CD4-positive, alpha-beta memory T cell (primary cell): ENCODE results near the gene ATXN7L3. TPM values are rescaled to one million over a fixed set of nuclear protein-coding genes. Genes with fewer than 3 reads are reported as not detected.

Source experiments
- CTCF ChIA-PET: fragments of 350-600 bp; sonication (Branson Sonifier 250); formaldehyde crosslinking; loops from one replicate; lab custom pipeline; 2021; ENCODE audit warnings: inconsistent platforms; ENCODE audit not compliant: partially characterized antibody; lab: Charles Lee
- POLR2A ChIA-PET: fragments of 350-600 bp; sonication (Branson Sonifier 250); formaldehyde crosslinking; loops from one replicate; lab custom pipeline; 2021; ENCODE audit not compliant: partially characterized antibody; lab: Charles Lee
- DNase-seq, 5 donors: peaks; one replicate each; pipeline versions ENCODE4 v3.0.0 to v3.0.0-alpha.2; 2020 to 2022; ENCODE audit warnings: mixed read lengths in 1 of 5
- H3K27ac ChIP-seq: one replicate; pipeline ENCODE4 v1.7.0; 2013; ENCODE audit warnings: low read depth, low read length
- H3K27me3 ChIP-seq: 2 replicates; pipeline ENCODE4 v1.7.0; 2013; ENCODE audit warnings: mild to moderate bottlenecking, low read length, moderate library complexity; ENCODE audit not compliant: insufficient read depth
- H3K36me3 ChIP-seq: 2 replicates; pipeline ENCODE4 v1.7.0; 2013; ENCODE audit warnings: mild to moderate bottlenecking, low read length, moderate library complexity; ENCODE audit not compliant: insufficient read depth
- H3K4me1 ChIP-seq: 2 replicates; pipeline ENCODE4 v1.7.0; 2013; ENCODE audit warnings: mild to moderate bottlenecking, low read length, moderate library complexity; ENCODE audit not compliant: insufficient read depth
- H3K4me3 ChIP-seq, 2 donors: one replicate each; pipeline ENCODE4 v1.7.0; 2013; ENCODE audit warnings: low read length in 2 of 2, mild to moderate bottlenecking in 1 of 2
- H3K9me3 ChIP-seq, 2 donors: one replicate each; pipeline ENCODE4 v1.7.0; 2013; ENCODE audit warnings: low read length in 2 of 2, control low read depth in 1 of 2; ENCODE audit not compliant: control insufficient read depth in 1 of 2
- H3K27ac Mint-ChIP-seq, 7 donors: one replicate each; pipeline ENCODE4 v1.8.0; 2020 to 2021; ENCODE audit warnings: mixed read lengths in 7 of 7, mild to moderate bottlenecking in 6 of 7, inconsistent platforms in 3 of 7, moderate library complexity in 3 of 7
- H3K27me3 Mint-ChIP-seq, 2 donors: one replicate each; pipeline ENCODE4 v1.8.0; 2020 to 2021; ENCODE audit warnings: mixed read lengths in 2 of 2
- H3K36me3 Mint-ChIP-seq, 2 donors: one replicate each; pipeline ENCODE4 v1.8.0; 2020 to 2021; ENCODE audit warnings: mixed read lengths in 2 of 2, inconsistent platforms in 1 of 2, mild to moderate bottlenecking in 1 of 2
- H3K4me1 Mint-ChIP-seq, 4 donors: one replicate each; pipeline ENCODE4 v1.8.0; 2020 to 2021; ENCODE audit warnings: mixed read lengths in 4 of 4, mild to moderate bottlenecking in 1 of 4
- H3K4me3 Mint-ChIP-seq, 8 donors: one replicate each; pipeline ENCODE4 v1.8.0; 2020 to 2021; ENCODE audit warnings: mixed read lengths in 8 of 8, mild to moderate bottlenecking in 7 of 8, moderate library complexity in 6 of 8, inconsistent platforms in 3 of 8
- H3K9me3 Mint-ChIP-seq, 8 donors: one replicate each; pipeline ENCODE4 v1.8.0; 2020 to 2021; ENCODE audit warnings: mixed read lengths in 8 of 8, mild to moderate bottlenecking in 5 of 8, inconsistent platforms in 3 of 8, moderate library complexity in 1 of 8
- intact Hi-C: fragments of 100-400 bp; cut with micrococcal nuclease; formaldehyde crosslinking; loops from one replicate; pipeline ENCODE4 v1.15.1; 2023
- polyA plus RNA-seq, 2 donors: library from polyadenylated mRNA; unstranded; fragments of 300-500 nt; fragmentation: Illumina TruSeq; gene quantifications; one replicate each; pipeline ENCODE4 v1.2.3, GENCODE V29; 2021
- total RNA-seq, 2 experiments: library from RNA; stranded (reverse); gene quantifications; one replicate each; pipeline ENCODE4 v1.2.3, GENCODE V29; 2021

The ATXN7L3 gene
- total and polyA plus RNA-seq, 4 experiments from 2014 or later: 5.8 to 128 (median 70.3) TPM

- peaks cover 0 to 4% (median 0%) of the 10 kb centered on the region in 8 donors for H3K9me3 Mint-ChIP-seq
- H3K36me3 ChIP-seq: peaks cover 51% of the 10 kb centered on the region
- H3K4me3 Mint-ChIP-seq: peak overlapping the region in 4 of 8 donors; percentile 8 to 71 (median 40)
- H3K4me1 Mint-ChIP-seq: peaks cover 38 to 78% (median 53%) of the 10 kb centered on the region in 4 donors
- ChIA-PET POLR2A (interaction anchor here (0.9 to 15.7 kb wide), 13 partner anchors 5 to 140 kb away, joined by 3 to 325 read pairs (median 5); partner anchors contain the start of genes ATXN7L3, GRN, HDAC5 and SLC25A39), CTCF (interaction anchor here (1.4 to 6.8 kb wide), 4 partner anchors 8 to 131 kb away, joined by 3 to 107 read pairs (median 44); partner anchors contain the start of genes GRN and UBTF)
- no peaks in the 10 kb centered on the region for H3K27me3 ChIP-seq
- H3K27me3 Mint-ChIP-seq: no peaks in the 10 kb centered on the region
- H3K27ac ChIP-seq: peak overlapping the region; percentile 71
- H3K27ac Mint-ChIP-seq: peak overlapping the region; percentile 65 to 91 (median 88)
- no peak for DNase-seq
- H3K36me3 Mint-ChIP-seq: peaks cover 38 to 61% of the 10 kb centered on the region in 2 donors
- H3K4me1 ChIP-seq: peaks cover 70% of the 10 kb centered on the region
- H3K9me3 ChIP-seq: no peaks in the 10 kb centered on the region
- intact Hi-C loops: no loop called here
- no peak overlapping the region for H3K4me3 ChIP-seq
These were observed 13.9 kb upstream of the ATXN7L3 start for GRCh38 chr17:44213403-44214229.

GRCh38 chr17:44212507-44213402, 13.1 kb upstream of the ATXN7L3 start:
- Mint-ChIP-seq H3K4me3 (peak overlapping the region in 3 of 8 donors; percentile 25 to 57 (median 29)), H3K4me1 (peaks cover 37 to 81% (median 54%) of the 10 kb centered on the region in 4 donors), H3K27me3 (no peaks in the 10 kb centered on the region), H3K9me3 (peaks cover 0 to 4% (median 0%) of the 10 kb centered on the region in 8 donors), H3K36me3 (peaks cover 45 to 65% of the 10 kb centered on the region in 2 donors), H3K27ac (peak overlapping the region in 2 of 7 donors; percentile 68 to 91)
- H3K36me3 ChIP-seq: peaks cover 56% of the 10 kb centered on the region
- no peak overlapping the region for H3K4me3 ChIP-seq
- H3K27me3 ChIP-seq: no peaks in the 10 kb centered on the region
- ChIA-PET CTCF (interaction anchor here (1.4 to 6.8 kb wide), 6 partner anchors 8 to 138 kb away, joined by 3 to 107 read pairs (median 40); partner anchors contain the start of genes GRN and UBTF), POLR2A (interaction anchor here (0.7 to 15.7 kb wide), 13 partner anchors 6 to 141 kb away, joined by 3 to 325 read pairs (median 5); partner anchors contain the start of genes ATXN7L3, GRN, HDAC5 and SLC25A39)
- H3K9me3 ChIP-seq: no peaks in the 10 kb centered on the region
- no peak for DNase-seq
- H3K27ac ChIP-seq: no peak overlapping the region
- intact Hi-C loops: no loop called here
- peaks cover 65% of the 10 kb centered on the region for H3K4me1 ChIP-seq

DNA sequence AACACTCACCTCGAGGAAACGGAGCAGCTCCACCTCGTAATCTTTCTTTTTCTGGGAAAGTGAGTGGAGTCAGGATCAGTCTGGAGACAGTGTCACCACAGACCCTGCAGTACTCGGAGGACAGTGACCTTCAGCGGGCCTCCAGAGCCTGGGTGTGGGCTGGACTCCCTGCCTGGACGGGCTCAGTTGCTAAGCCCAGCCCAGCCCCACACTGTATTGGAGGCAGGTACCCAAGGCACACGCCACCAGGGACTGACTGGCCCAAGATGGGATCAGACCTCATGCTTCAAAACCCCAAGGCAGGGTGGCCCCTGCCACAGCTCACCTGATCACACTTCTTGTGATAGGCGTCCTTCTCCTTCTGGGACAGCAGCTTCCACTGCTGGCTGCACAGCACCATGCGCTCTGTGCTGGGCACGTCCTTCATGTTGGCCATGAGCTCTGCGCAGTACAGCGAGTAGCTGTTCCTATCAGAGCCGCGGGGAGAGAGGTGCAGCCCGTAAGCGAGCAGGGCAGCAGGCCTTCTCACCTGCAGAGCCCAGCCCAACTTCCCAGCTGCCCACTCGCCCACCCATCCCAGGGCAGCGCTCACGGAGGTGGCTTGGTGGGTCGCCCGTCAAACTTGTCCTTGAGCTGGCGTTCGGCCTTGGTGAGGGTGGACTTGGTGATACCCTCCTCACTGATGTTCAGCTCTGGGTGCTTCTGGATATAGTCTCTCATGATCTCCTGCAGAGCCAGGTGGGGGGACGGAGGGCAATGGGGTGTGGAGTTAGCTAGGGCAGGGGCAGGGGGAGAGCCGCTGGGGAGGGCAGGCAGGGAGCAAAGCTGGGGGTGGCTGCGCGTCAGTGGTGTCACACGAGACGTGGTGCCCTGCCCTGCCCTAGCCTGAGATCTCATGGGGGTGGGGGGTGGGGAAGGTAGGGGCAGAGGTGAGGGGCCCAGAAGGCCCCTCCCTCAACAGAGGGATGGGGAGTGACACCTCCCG, 11.9 kb upstream of the ATXN7L3 start:
- CTCF ChIA-PET: interaction anchor here (1.4 to 6.8 kb wide), 10 partner anchors 9 to 139 kb away, joined by 3 to 107 read pairs (median 24); partner anchors contain the start of genes GRN, RUNDC3A, SLC25A39 and UBTF
- peaks cover 27 to 69% (median 44%) of the 10 kb centered on the region in 4 donors for H3K4me1 Mint-ChIP-seq
- H3K27ac ChIP-seq: no peak overlapping the region
- peaks cover 42 to 63% of the 10 kb centered on the region in 2 donors for H3K36me3 Mint-ChIP-seq
- peak overlapping the region in 4 of 7 donors; percentile 3 to 46 (median 30) for H3K27ac Mint-ChIP-seq
- H3K36me3 ChIP-seq: peaks cover 63% of the 10 kb centered on the region
- H3K9me3 ChIP-seq: no peaks in the 10 kb centered on the region
- intact Hi-C loops: no loop called here
- POLR2A ChIA-PET: interaction anchor here (0.7 to 15.7 kb wide), 11 partner anchors 7 to 142 kb away, joined by 3 to 325 read pairs (median 11); partner anchors contain the start of genes ATXN7L3, GRN, HDAC5 and SLC25A39
- H3K4me1 ChIP-seq: peaks cover 54% of the 10 kb centered on the region
- no peaks in the 10 kb centered on the region for H3K27me3 ChIP-seq
- H3K4me3 ChIP-seq: no peak overlapping the region
- no peak for DNase-seq
- H3K27me3 Mint-ChIP-seq: no peaks in the 10 kb centered on the region
- peak overlapping the region in 2 of 8 donors; percentile 31 to 35 for H3K4me3 Mint-ChIP-seq
- H3K9me3 Mint-ChIP-seq: no peaks in the 10 kb centered on the region

DNA sequence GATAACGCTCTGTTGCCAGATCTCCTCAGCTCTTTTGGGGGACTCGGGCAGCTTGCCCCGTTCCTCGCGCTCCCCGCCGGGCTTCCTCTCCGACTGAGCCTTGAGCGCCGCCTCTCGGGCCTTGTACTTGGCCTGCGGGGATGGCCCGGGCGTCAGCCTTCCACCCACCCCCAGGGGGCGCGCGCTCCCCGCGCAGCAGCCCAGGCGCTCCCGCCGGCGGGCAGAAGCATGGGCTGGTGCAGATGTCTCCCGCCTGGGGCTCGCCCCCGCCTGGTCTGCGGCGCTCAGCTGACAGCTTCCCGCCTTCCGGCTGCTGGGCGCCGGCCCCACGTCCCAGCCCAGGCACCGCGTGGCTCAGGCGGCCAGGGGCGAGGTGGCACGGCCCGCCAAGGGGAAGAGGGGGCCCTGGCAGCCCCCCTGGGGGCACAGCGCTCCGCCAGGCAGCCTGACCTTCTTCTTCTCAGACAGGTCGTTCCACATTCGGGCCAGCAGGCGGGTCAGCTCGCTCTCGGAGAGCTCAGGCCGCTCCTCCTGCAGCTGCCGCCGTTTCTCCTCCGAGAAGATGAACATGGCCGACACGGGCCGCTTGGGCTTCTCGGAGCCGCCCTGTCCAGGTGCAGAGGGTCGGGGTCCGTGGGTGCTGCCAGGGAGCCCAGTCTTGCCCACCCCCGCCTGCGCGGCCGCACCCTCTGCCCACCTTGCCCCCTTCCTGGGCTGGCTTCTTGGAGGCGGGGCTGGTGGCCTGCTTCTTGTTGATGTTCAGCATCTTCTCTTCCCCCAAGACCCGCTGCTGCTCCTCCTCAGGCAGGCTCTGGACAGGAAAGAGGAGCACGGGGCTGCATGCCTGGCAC, 10.9 kb upstream of the ATXN7L3 start:
- intact Hi-C loops: loop anchor here (1.0 kb wide), 3 partner anchors 8 to 121 kb away; no protein-coding TSS in a partner anchor
- peaks cover 32 to 53% of the 10 kb centered on the region in 2 donors for H3K36me3 Mint-ChIP-seq
- H3K27ac Mint-ChIP-seq: peak overlapping the region; percentile 25 to 91 (median 76)

GRCh38 chr17:44209786-44210341, 10.2 kb upstream of the ATXN7L3 start:
- peaks cover 25 to 47% of the 10 kb centered on the region in 2 donors for H3K36me3 Mint-ChIP-seq
- DNase-seq: no peak

More for the DNA sequence above, 10.9 kb upstream of the ATXN7L3 start:
- ChIA-PET POLR2A (interaction anchor here (0.6 to 15.7 kb wide), 17 partner anchors 8 to 145 kb away, joined by 3 to 325 read pairs (median 5); partner anchors contain the start of genes ATXN7L3, GRN, HDAC5 and SLC25A39), CTCF (interaction anchor here (0.6 to 6.8 kb wide), 32 partner anchors 8 to 299 kb away, joined by 3 to 107 read pairs (median 7); partner anchors contain the start of genes FAM171A2, GRN, RUNDC3A and SLC25A39)
- H3K9me3 Mint-ChIP-seq: no peaks in the 10 kb centered on the region
- H3K36me3 ChIP-seq: peaks cover 53% of the 10 kb centered on the region
- H3K4me3 Mint-ChIP-seq: peak overlapping the region in 6 of 8 donors; percentile 11 to 78 (median 54)
- no peaks in the 10 kb centered on the region for H3K9me3 ChIP-seq
- DNase-seq: peak; percentile 86 to 93 (median 92)
- H3K27me3 Mint-ChIP-seq: no peaks in the 10 kb centered on the region
- H3K27ac ChIP-seq: peak overlapping the region; percentile 47
- H3K4me1 Mint-ChIP-seq: peaks cover 25 to 64% (median 36%) of the 10 kb centered on the region in 4 donors
- H3K4me1 ChIP-seq: peaks cover 44% of the 10 kb centered on the region
- H3K4me3 ChIP-seq: no peak overlapping the region
- H3K27me3 ChIP-seq: no peaks in the 10 kb centered on the region

More at GRCh38 chr17:44209786-44210341, 10.2 kb upstream of the ATXN7L3 start:
- POLR2A ChIA-PET: interaction anchor here (0.6 to 15.7 kb wide), 15 partner anchors 9 to 140 kb away, joined by 3 to 325 read pairs (median 6); partner anchors contain the start of genes ATXN7L3, GRN, HDAC5 and SLC25A39
- Mint-ChIP-seq H3K27ac (peak overlapping the region; percentile 25 to 91 (median 76)), H3K4me1 (peaks cover 18 to 57% (median 30%) of the 10 kb centered on the region in 4 donors), H3K9me3 (no peaks in the 10 kb centered on the region), H3K27me3 (no peaks in the 10 kb centered on the region), H3K4me3 (peak overlapping the region in 6 of 8 donors; percentile 11 to 78 (median 54))
- intact Hi-C loops: loop anchor here (1.0 kb wide), 3 partner anchors 8 to 121 kb away; no protein-coding TSS in a partner anchor
- Histone ChIP-seq H3K4me3 (no peak overlapping the region), H3K4me1 (peaks cover 37% of the 10 kb centered on the region), H3K36me3 (peaks cover 46% of the 10 kb centered on the region), H3K27me3 (no peaks in the 10 kb centered on the region), H3K9me3 (no peaks in the 10 kb centered on the region), H3K27ac (peak overlapping the region; percentile 47)
- CTCF ChIA-PET: interaction anchor here (0.6 to 6.8 kb wide), 33 partner anchors 8 to 299 kb away, joined by 3 to 107 read pairs (median 7); partner anchors contain the start of genes FAM171A2, GRN, HDAC5 and RUNDC3A
